GM15510 (cell line): ENCODE measurements around the gene CCDC146.

ENCODE experiments used
- POLR2A ChIP-seq: IDR thresholded peaks from 3 replicates; pipeline ENCODE4 v1.6.1; 2011; ENCODE audit warnings: borderline replicate concordance; ENCODE audit not compliant: insufficient read length; ENCODE audit errors: extremely low read depth

Gene CCDC146

GRCh38 chr7:77269360-77270093 is 147.1 kb downstream of the CCDC146 start:
- no peak for TF ChIP-seq POLR2A

DNA sequence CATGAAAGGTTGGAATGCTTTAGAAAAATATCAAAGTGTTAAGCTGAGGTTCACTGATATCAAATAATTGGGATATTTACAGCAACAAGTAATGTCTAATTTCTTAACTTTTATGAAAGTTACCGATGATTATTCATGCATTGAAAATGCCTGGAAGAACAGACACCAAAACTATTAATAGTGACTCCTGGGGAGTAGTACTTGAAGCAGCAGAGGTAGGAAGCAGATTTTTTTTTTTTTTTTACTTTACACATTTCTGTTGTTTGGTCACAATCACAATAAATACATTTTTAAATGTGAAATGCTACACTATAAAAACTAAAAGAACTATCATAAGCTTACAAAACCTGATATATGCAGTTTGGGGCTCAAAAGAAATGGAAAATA is 147.7 kb downstream of the CCDC146 start:
- no peak for TF ChIP-seq POLR2A

GRCh38 chr7:77271766-77272165 is 149.4 kb downstream of the CCDC146 start:
- no peak for TF ChIP-seq POLR2A

DNA sequence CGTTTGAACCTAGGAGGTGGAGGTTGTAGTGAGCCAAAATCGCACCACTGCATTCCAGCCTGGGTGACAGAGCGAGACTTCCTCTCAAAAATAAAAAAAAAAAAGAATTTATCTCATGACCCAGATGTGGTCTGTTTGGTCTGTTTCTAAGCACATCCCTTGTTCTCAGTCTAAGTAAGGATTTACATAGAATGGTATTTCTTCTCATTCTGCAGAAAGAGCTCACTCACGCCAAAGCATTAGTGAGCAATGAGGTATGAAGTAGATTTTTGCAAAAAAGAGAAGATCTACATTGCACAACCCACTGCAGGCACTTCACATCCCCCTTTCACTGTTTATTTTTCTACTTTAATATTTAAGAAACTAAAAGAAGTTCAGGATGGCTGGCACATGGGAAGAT is 153.7 kb downstream of the CCDC146 start:
- no peak for TF ChIP-seq POLR2A

DNA sequence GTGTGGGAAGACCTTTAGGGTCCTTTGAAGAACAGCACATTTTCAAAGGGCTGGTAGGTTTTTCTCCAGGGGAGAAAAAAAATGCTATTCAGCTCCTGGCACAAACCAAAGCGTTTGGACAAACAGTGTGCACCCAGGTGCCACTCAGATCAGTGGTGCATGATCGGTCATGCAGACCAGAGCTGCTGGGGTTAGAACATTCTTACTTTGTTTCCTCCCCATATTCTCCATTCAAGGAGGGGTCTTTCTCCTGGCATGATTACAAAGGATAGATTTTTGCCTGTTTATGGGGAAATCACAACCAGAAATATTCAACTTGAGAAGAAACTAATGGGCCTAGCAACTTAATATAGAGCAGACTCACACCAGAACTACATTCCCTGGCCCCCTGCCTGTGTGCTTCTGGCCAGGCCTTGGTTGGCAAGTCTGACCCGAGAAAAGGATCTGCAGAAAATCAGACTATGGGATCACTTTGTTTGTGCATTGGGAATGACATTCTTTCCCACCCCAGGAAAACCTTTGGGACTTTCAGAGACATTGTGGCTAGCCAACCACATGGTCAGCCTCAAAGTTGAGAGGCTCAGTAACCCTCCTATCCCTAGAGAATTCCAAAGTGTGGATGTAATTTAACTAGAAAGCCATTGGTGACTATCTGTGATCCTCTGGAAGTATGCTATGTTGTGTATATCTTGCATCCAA is 159.5 kb downstream of the CCDC146 start:
- no peak for TF ChIP-seq POLR2A

DNA sequence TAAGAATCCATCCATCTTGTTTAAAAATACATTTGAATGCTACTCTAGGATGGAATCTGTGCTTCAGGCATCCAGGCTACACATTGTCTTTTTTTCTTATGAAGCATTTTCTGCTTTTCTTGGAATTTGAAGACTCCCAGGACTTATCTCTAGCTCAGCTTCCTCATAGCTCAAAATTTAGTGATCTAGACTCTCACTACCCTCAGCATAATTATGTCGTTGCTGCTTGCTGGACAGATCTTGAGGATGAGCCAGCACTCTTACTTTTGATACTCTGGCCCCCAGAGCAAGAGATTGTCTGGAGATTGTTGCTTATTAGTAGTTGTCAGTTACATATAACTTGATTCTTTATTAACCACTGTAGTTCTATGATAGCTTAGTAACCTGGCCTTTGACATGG is 160.5 kb downstream of the CCDC146 start:
- no peak for TF ChIP-seq POLR2A

DNA sequence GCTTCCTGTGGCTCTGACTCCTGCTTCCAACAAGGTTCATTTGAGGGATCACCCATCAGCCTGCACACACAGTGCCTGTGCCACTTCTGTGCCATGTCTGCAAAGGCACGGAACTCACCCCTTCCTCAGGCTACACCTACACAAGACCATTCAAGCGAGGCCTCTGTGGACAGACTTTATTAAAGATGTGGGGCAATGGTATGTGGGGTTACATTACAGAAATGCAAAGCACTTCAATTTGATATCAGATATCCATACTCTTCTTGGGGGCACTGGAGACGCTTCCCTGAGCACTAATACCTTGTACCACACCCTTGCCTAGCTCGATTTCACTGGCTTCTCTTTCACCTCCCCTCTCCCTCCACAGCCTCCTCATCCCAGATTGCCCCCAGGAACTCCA is 161.6 kb downstream of the CCDC146 start:
- no peak for TF ChIP-seq POLR2A

- no peak for TF ChIP-seq POLR2A
Observed at GRCh38 chr7:77284616-77285015, 162.2 kb downstream of the CCDC146 start.

GRCh38 chr7:77288676-77289320 is 166.4 kb downstream of the CCDC146 start:
- no peak for TF ChIP-seq POLR2A

DNA sequence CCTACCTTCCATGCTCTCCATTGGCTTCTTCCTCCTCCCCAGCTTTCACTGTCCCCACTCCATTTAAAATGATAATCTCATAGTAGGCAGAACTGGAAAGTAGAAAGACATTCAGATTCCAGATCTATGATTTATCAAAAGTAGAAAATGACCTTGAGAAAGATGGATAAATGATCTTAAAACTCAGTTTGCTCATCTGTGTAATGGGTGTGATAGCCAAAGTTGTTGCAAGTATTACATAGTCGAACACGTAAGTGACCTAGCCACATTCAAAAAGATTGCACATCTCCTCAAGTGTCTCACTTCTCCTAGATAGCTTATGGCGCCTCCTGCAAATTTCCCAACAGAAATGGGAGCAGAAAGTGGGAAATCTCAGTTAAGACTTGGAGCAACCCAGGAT is 167.0 kb downstream of the CCDC146 start:
- no peak for TF ChIP-seq POLR2A

GRCh38 chr7:77290425-77290824 is 168.0 kb downstream of the CCDC146 start:
- TF ChIP-seq POLR2A, result no peak

DNA sequence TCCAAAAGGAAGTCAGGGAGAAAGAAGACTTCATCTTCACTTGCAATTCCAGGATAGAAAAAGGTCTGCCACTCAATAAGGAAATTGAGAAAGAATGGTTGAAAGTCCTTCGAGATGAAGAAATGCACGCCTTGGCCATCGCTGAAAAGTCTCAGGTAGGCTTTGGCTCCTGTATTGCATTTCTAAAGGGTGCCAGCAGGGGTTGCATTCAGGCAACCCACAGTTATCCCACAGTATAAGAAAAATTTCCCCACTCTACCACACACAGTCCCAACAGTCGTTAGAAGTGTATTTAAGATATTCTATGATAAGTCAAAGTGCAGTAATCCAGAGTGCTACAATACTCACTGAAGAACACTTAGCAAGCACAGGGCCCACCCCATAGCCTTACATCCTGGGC is 170.6 kb downstream of the CCDC146 start:
- no peak for TF ChIP-seq POLR2A

DNA sequence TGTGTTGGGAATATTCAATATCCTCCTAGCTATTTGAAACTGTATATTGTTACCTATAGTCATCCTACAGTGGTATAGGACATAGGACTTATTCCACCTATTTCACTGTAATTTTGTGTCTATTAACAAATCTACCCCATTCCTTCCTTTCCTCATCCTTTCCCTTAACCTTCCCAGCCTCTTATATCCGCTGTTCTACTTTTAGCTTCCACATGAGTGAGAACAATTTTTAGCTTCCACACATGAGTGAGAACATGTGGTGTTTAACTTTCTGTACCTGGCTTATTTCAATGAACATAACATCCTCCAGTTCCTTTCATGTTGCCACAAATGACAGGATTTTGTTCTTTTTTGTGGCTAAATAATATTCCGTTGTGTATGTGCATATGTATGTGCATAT is 173.1 kb downstream of the CCDC146 start:
- no peak for TF ChIP-seq POLR2A

DNA sequence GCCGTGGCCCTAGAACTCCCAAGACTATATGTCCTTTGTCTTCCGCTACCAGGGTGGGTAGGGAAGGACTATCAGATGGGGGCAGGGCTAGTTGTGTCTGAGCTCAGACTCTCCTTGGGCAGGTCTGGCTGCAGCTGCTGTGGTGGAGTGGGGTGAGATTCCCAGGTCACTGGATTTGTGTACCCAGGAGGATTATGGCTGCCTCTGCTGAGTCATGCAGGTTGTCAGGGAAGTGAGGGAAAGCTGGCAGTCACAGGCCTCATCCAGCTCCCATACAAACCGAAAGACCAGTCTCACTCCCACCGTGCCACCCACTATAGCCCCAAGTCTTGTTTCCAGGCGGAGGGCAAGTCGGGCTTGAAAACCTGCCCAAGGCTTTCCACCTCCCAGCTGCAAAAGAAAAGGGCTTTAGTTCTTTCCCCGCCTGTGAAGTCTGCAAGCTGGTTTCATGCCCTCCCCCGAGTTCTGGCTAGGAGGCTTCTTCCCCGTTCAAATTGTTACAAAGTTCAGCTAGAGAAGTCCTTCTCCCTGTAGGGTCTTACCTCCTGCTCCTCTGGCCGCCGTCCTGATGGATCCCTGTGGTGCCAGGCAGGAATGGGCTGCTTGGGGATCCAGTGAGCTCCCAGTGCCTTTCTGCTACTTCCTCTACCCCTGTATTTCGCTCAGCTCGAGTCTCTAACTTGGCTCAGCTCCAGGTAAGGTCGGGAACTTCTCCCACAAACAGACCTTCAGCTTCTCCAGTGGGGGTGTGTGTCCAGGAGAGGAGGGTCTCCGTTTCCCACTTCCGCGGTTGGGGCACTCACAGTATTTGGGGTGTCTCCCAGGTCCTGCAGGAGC is 184.0 kb downstream of the CCDC146 start:
- no peak for TF ChIP-seq POLR2A

DNA sequence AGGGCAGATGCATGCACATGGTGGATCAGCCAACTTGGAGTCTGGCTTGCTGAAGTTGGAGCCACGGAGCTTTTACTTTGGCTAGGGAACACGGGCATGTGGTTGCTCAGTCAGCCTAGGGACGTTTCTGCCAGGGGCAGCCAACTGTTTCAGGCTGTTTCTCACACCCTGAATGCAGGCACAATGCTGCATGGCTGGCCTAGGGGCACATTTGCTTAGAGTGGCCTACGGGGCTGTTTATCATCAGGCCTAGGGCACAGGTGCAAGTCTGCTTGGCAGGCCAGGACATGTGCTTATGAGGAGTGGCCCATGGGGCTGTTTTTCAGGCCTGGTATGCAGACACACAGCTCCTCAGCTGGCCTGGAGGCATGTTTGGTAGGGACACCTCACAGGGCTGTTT is 186.4 kb downstream of the CCDC146 start:
- no peak for TF ChIP-seq POLR2A
